ENCODE data around the gene TEC.
"Not testable (repeated sequence)": the region's sequence is repeated elsewhere in the genome, so short reads cannot be mapped to it uniquely, and the experiment has no call there.

Gene TEC

GRCh38 chr4:48237996-48238645 lies 31.5 kb downstream of the TEC start:
- DNase-seq = no peak

- no peak for DNase-seq
Observed at GRCh38 chr4:48235050-48235449, 34.6 kb downstream of the TEC start.

- DNase-seq = no peak
Observed at GRCh38 chr4:48234575-48234974, 35.1 kb downstream of the TEC start.

- no peak for DNase-seq
Observed at GRCh38 chr4:48228949-48229348, 40.7 kb downstream of the TEC start.

- DNase-seq = no peak
Observed at GRCh38 chr4:48227662-48228061, 42.0 kb downstream of the TEC start.

- no peak for DNase-seq
Observed at GRCh38 chr4:48226199-48226598, 43.4 kb downstream of the TEC start.

GRCh38 chr4:48225368-48226141 lies 44.1 kb downstream of the TEC start:
- DNase-seq = no peak

- no peak for DNase-seq
Observed at GRCh38 chr4:48224606-48225005, 45.0 kb downstream of the TEC start.

GRCh38 chr4:48223633-48224295 lies 45.9 kb downstream of the TEC start:
- no peak for DNase-seq

GRCh38 chr4:48222491-48222890 lies 47.1 kb downstream of the TEC start:
- DNase-seq = no peak

GRCh38 chr4:48219430-48219829 lies 50.2 kb downstream of the TEC start:
- not testable (repeated sequence) for DNase-seq

GRCh38 chr4:48216563-48216962 lies 53.1 kb downstream of the TEC start:
- no peak for DNase-seq

GRCh38 chr4:48215977-48216376 lies 53.7 kb downstream of the TEC start:
- DNase-seq = no peak

- no peak for DNase-seq
Observed at GRCh38 chr4:48212165-48212564, 57.5 kb downstream of the TEC start.

- no peak for DNase-seq
Observed at GRCh38 chr4:48210966-48211328, 58.7 kb downstream of the TEC start.

- DNase-seq = no peak
Observed at GRCh38 chr4:48205626-48206025, 64.0 kb downstream of the TEC start.

GRCh38 chr4:48205107-48205506 lies 64.5 kb downstream of the TEC start:
- DNase-seq = no peak

- no peak for DNase-seq
Observed at GRCh38 chr4:48203819-48204218, 65.8 kb downstream of the TEC start.

- DNase-seq = no peak
Observed at GRCh38 chr4:48197643-48198237, 71.9 kb downstream of the TEC start.

GRCh38 chr4:48196758-48197504 lies 72.7 kb downstream of the TEC start:
- no peak for DNase-seq

- DNase-seq = no peak
Observed at GRCh38 chr4:48195853-48196252, 73.8 kb downstream of the TEC start.

- DNase-seq = no peak
Observed at GRCh38 chr4:48195374-48195773, 74.3 kb downstream of the TEC start.

GRCh38 chr4:48194971-48195370 lies 74.7 kb downstream of the TEC start:
- DNase-seq = no peak
